ENCODE data around the gene FGD6. TPM values are rescaled to one million over a fixed set of nuclear protein-coding genes. Genes with fewer than 3 reads are reported as not detected.

Gene FGD6
- total RNA-seq, 1 donor from 2014 or later, result 5.7 TPM

DNA sequence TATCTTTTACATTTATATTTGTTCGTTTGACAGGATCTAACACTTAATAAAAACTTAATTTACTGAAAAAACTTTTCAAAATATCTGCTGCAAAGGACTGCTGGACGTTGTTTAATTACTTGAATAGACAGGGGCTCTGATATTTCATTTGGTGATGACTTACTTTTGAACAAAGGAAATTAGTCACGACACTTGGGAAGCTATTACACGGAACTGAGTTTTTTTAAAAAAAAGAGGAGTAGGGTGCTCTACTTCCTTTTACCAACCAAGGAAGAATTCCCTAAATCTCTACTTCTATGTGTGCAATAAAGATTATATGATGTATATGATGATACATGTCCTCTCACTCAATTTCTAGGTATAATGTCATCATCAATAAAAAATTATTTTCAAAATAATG lies 4.7 kb downstream of the FGD6 start:
- Histone ChIP-seq H3K9ac (ENCODE audit: low read depth in 1 of 3, low read length in 3 of 3) (no peak overlapping the region), H3K4me3 (ENCODE audit: low read length in 3 of 3) (no peak overlapping the region), H3K4me1 (ENCODE audit: control insufficient read depth in 3 of 3, insufficient read depth in 3 of 3, low read length in 3 of 3) (peaks cover 0 to 10% (median 6%) of the 10 kb centered on the region in 3 donors), H3K27ac (ENCODE audit: low read depth, low read length) (no peak overlapping the region), H3K27me3 (ENCODE audit: control insufficient read depth in 3 of 3, insufficient read depth in 3 of 3, low read length in 3 of 3) (no peaks in the 10 kb centered on the region), H3K36me3 (ENCODE audit: control insufficient read depth in 3 of 3, insufficient read depth in 3 of 3, low read length in 3 of 3) (no peaks in the 10 kb centered on the region), H3K9me3 (ENCODE audit: control insufficient read depth in 3 of 3, low read length in 3 of 3) (no peaks in the 10 kb centered on the region)

DNA sequence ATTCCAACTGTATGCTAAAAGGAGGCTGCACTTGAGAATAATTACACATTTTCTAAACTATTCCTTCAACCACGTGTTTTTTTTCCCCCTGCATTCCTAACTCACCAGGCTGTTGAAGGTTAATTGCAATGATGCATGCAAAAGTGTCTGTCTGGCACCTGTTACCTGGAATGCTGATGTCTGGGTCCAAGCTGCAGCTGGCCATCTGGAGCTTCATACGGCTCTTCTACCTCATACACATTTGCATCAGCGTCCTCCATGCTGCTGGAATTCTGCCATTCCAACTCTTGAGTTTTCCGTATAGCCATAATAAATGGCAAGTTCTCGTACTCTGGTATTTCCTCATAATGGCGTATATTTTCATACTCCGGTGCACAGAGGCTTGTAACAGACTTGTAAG lies 8.6 kb downstream of the FGD6 start:
- Histone ChIP-seq H3K27me3 (ENCODE audit: control insufficient read depth in 3 of 3, insufficient read depth in 3 of 3, low read length in 3 of 3) (no peaks in the 10 kb centered on the region), H3K4me1 (ENCODE audit: control insufficient read depth in 3 of 3, insufficient read depth in 3 of 3, low read length in 3 of 3) (peaks cover 3 to 13% (median 8%) of the 10 kb centered on the region in 3 donors), H3K4me3 (ENCODE audit: low read length in 3 of 3) (no peak overlapping the region), H3K27ac (ENCODE audit: low read depth, low read length) (no peak overlapping the region), H3K9ac (ENCODE audit: low read depth in 1 of 3, low read length in 3 of 3) (no peak overlapping the region), H3K9me3 (ENCODE audit: control insufficient read depth in 3 of 3, low read length in 3 of 3) (no peaks in the 10 kb centered on the region), H3K36me3 (ENCODE audit: control insufficient read depth in 3 of 3, insufficient read depth in 3 of 3, low read length in 3 of 3) (no peaks in the 10 kb centered on the region)

DNA sequence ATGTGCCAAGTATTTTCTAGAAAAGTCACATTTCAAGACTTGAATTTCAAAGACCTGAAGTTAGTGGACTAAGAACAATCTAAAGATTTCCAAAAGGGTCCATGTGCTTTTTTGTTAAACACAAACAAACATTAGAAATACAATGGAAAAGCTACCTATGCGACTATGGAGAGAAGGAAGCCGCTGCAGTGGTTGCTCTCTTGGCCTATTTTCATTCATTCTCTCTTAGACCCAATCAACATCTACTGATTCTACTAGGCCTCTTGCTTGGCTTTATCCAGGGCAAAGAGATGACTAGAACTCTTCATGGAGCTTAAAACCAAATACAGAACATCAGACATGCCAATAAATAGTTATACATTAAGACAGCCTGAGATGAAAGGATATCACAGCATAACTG lies 9.9 kb downstream of the FGD6 start:
- H3K4me3 ChIP-seq (ENCODE audit: low read length in 3 of 3), result no peak overlapping the region
- no peak overlapping the region for H3K9ac ChIP-seq (ENCODE audit: low read depth in 1 of 3, low read length in 3 of 3)
- H3K4me1 ChIP-seq (ENCODE audit: control insufficient read depth in 3 of 3, insufficient read depth in 3 of 3, low read length in 3 of 3), result peaks cover 3 to 16% (median 8%) of the 10 kb centered on the region in 3 donors
- no peaks in the 10 kb centered on the region for H3K36me3 ChIP-seq (ENCODE audit: control insufficient read depth in 3 of 3, insufficient read depth in 3 of 3, low read length in 3 of 3)
- no peak overlapping the region for H3K27ac ChIP-seq (ENCODE audit: low read depth, low read length)
- no peaks in the 10 kb centered on the region for H3K9me3 ChIP-seq (ENCODE audit: control insufficient read depth in 3 of 3, low read length in 3 of 3)
- H3K27me3 ChIP-seq (ENCODE audit: control insufficient read depth in 3 of 3, insufficient read depth in 3 of 3, low read length in 3 of 3), result no peaks in the 10 kb centered on the region

DNA sequence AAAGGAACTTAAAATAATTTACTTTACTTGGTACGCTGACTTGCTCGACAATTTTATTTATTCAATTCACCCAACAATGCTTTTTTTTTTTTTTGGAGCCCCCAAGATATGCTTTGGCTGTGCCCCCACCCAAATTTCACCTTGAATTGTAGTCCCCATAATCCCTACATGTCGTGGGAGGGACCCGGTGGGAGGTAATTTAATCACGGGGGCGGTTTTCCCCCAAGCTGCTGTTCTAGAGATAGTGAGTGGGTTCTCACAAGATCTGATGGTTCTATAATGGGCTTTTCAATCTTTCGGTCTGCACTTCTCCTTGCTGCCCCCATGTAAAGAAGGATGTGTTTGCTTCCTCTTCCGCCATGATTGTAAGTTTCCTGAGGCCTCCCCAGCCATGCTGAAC lies 10.4 kb downstream of the FGD6 start:
- no peak overlapping the region for H3K4me3 ChIP-seq (ENCODE audit: low read length in 3 of 3)
- peaks cover 3 to 16% (median 8%) of the 10 kb centered on the region in 3 donors for H3K4me1 ChIP-seq (ENCODE audit: control insufficient read depth in 3 of 3, insufficient read depth in 3 of 3, low read length in 3 of 3)
- H3K36me3 ChIP-seq (ENCODE audit: control insufficient read depth in 3 of 3, insufficient read depth in 3 of 3, low read length in 3 of 3), result no peaks in the 10 kb centered on the region
- no peak overlapping the region for H3K27ac ChIP-seq (ENCODE audit: low read depth, low read length)
- H3K27me3 ChIP-seq (ENCODE audit: control insufficient read depth in 3 of 3, insufficient read depth in 3 of 3, low read length in 3 of 3), result no peaks in the 10 kb centered on the region
- no peaks in the 10 kb centered on the region for H3K9me3 ChIP-seq (ENCODE audit: control insufficient read depth in 3 of 3, low read length in 3 of 3)
- no peak overlapping the region for H3K9ac ChIP-seq (ENCODE audit: low read depth in 1 of 3, low read length in 3 of 3)

DNA sequence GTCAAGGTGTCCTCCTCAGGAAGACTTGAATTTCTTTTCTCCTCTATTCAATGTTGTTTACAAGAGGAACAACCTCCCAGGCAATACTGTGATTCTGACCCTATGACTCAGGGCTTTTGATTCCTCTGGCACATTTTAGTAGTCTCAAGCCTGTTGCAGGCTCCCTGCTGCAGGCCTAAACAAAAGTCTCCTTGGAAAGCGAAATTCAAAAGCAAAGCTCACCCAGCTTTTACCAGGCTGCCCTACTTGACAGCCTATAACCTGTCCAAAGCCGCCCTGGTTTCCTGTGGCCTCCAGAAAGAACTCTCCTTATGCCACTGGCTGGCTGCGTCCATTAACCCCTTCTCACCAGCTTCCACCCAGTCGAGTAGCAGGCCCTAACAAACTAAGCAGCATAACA lies 11.6 kb downstream of the FGD6 start:
- peaks cover 3 to 16% (median 8%) of the 10 kb centered on the region in 3 donors for H3K4me1 ChIP-seq (ENCODE audit: control insufficient read depth in 3 of 3, insufficient read depth in 3 of 3, low read length in 3 of 3)
- H3K9ac ChIP-seq (ENCODE audit: low read depth in 1 of 3, low read length in 3 of 3), result peak overlapping the region in 1 of 3 donors; percentile 46
- H3K4me3 ChIP-seq (ENCODE audit: low read length in 3 of 3), result no peak overlapping the region
- no peaks in the 10 kb centered on the region for H3K36me3 ChIP-seq (ENCODE audit: control insufficient read depth in 3 of 3, insufficient read depth in 3 of 3, low read length in 3 of 3)
- H3K27ac ChIP-seq (ENCODE audit: low read depth, low read length), result peak overlapping the region; percentile 70
- no peaks in the 10 kb centered on the region for H3K27me3 ChIP-seq (ENCODE audit: control insufficient read depth in 3 of 3, insufficient read depth in 3 of 3, low read length in 3 of 3)
- no peaks in the 10 kb centered on the region for H3K9me3 ChIP-seq (ENCODE audit: control insufficient read depth in 3 of 3, low read length in 3 of 3)

DNA sequence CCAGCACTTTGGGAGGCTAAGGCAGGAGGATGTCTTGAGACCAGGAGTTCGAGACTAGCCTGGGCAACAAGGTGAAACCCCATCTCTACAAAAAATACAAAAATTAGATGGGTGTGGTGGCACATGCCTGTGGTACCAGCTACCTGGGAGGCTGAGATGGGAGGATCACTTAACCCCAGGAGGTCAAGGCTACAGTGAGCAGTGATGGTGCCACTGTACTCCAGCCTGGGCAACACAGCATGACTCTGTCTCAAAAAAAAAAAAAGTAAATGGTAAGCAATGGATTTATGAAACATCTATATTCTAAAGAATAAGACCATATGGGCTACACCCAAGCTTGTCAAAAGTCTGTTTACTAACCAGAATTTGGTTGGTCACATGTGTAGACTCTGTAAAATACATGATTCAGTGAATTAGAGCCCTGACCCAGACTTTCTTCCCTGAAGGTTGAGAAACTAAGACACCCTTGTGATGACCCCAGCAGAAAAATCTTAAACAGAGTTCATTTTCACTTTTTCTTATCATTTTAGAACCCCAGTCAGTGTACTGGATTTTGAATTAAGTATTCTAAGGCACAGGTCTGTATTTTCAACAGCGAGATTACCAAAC lies 12.1 kb downstream of the FGD6 start:
- Histone ChIP-seq H3K4me3 (ENCODE audit: low read length in 3 of 3) (no peak overlapping the region), H3K36me3 (ENCODE audit: control insufficient read depth in 3 of 3, insufficient read depth in 3 of 3, low read length in 3 of 3) (no peaks in the 10 kb centered on the region), H3K9ac (ENCODE audit: low read depth in 1 of 3, low read length in 3 of 3) (no peak overlapping the region), H3K4me1 (ENCODE audit: control insufficient read depth in 3 of 3, insufficient read depth in 3 of 3, low read length in 3 of 3) (peaks cover 3 to 16% (median 8%) of the 10 kb centered on the region in 3 donors), H3K9me3 (ENCODE audit: control insufficient read depth in 3 of 3, low read length in 3 of 3) (no peaks in the 10 kb centered on the region), H3K27me3 (ENCODE audit: control insufficient read depth in 3 of 3, insufficient read depth in 3 of 3, low read length in 3 of 3) (no peaks in the 10 kb centered on the region), H3K27ac (ENCODE audit: low read depth, low read length) (peak overlapping the region; percentile 70)

DNA sequence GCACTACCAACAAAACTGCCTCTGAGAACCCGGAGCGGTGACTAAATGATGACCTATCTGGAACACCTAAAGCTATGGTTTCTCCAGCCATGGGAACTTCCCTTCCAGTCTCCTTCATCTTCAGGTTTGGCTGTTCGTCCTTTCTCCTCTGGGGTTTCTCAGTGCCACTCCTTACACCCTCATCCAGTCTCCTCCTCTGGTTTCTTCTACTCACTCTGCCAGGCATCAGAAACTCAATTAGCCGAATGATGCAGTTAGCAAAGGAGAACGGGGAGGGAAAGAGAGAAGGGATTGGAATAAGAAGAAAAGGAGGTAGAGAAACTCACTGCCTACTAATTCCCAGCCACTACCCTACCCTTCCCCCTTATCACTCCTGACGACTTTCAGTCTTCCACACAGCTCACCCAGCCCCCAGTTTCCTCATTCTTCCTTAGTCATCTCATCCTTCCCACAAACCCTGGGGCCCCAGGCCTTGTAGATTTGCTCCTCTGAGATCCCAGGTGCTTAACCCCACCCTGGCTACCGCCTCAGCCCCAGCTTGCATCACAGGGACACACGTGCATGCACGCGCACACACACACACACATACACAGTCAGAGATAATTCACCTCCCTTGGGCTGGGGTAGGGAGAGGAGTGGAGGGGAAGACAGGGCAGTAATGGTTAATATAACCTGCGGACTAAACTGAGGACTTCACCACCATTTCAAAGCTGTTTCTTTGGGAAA lies 13.0 kb downstream of the FGD6 start:
- Histone ChIP-seq H3K27ac (ENCODE audit: low read depth, low read length) (peak overlapping the region; percentile 70), H3K9me3 (ENCODE audit: control insufficient read depth in 3 of 3, low read length in 3 of 3) (no peaks in the 10 kb centered on the region), H3K36me3 (ENCODE audit: control insufficient read depth in 3 of 3, insufficient read depth in 3 of 3, low read length in 3 of 3) (no peaks in the 10 kb centered on the region), H3K4me3 (ENCODE audit: low read length in 3 of 3) (no peak overlapping the region), H3K27me3 (ENCODE audit: control insufficient read depth in 3 of 3, insufficient read depth in 3 of 3, low read length in 3 of 3) (no peaks in the 10 kb centered on the region), H3K4me1 (ENCODE audit: control insufficient read depth in 3 of 3, insufficient read depth in 3 of 3, low read length in 3 of 3) (peaks cover 3 to 16% (median 8%) of the 10 kb centered on the region in 3 donors), H3K9ac (ENCODE audit: low read depth in 1 of 3, low read length in 3 of 3) (no peak overlapping the region)

DNA sequence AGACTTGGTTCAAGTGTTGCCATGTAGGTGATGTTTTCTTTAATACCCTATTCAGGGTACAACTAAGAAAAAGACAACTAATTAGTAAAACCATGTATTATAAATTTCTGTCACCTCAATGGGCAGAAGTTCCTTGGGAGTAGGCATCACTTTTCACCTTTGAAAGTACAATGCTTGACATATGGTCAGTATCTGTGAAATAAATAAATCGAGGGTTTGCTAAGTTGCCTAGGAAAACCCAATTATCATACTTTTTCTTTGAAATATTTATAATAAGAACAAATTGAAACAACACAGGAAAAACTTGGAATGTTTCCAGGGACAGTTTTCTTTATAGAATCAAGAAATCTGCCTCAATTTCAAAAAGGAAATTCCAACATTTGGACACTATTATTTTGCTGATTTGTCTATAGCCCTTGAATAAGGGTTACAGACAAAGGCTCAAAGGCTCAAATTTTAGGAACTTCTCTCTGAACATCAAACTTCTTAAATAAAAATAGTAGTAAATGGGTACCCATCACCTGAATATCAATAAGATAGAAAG lies 13.7 kb downstream of the FGD6 start:
- H3K36me3 ChIP-seq (ENCODE audit: control insufficient read depth in 3 of 3, insufficient read depth in 3 of 3, low read length in 3 of 3), result no peaks in the 10 kb centered on the region
- no peak overlapping the region for H3K9ac ChIP-seq (ENCODE audit: low read depth in 1 of 3, low read length in 3 of 3)
- no peak overlapping the region for H3K4me3 ChIP-seq (ENCODE audit: low read length in 3 of 3)
- H3K27me3 ChIP-seq (ENCODE audit: control insufficient read depth in 3 of 3, insufficient read depth in 3 of 3, low read length in 3 of 3), result no peaks in the 10 kb centered on the region
- H3K27ac ChIP-seq (ENCODE audit: low read depth, low read length), result peak overlapping the region; percentile 19
- peaks cover 3 to 16% (median 8%) of the 10 kb centered on the region in 3 donors for H3K4me1 ChIP-seq (ENCODE audit: control insufficient read depth in 3 of 3, insufficient read depth in 3 of 3, low read length in 3 of 3)
- no peaks in the 10 kb centered on the region for H3K9me3 ChIP-seq (ENCODE audit: control insufficient read depth in 3 of 3, low read length in 3 of 3)

DNA sequence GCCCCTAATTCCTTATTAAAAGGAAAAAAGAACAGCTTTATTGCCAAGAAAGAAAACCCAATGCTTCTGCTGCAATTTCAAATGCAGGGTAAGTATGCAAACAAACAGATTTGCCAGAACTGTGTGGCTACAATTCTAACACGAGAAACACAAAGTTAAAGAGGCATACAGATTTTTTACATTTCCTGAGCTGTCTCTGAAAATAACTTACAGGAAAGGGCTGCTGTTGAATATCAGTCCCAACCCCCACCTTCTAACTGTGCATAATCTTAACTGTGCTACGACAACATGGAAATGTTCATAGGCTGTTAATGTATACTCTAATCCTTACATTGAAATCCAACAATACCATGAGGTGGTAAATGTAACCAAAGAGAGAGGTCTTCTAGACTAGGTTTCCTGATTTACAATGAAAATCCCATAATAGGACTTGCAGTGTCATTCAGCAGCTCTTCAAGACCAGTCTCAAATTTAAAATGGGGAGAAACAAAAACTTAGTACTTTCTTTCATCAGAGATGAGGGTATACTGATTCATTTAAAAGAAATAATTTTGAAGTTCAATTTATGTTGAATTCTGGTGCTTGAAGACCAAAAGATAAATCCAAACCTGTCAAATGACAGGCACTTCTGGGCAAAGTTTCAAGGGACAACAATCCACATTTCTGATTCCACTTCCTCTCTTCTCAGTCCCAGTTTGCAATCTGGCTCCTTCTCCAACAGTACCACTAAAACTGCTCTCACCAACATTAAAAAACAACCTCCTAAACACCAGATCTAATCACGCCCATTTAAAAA lies 14.4 kb downstream of the FGD6 start:
- Histone ChIP-seq H3K36me3 (ENCODE audit: control insufficient read depth in 3 of 3, insufficient read depth in 3 of 3, low read length in 3 of 3) (no peaks in the 10 kb centered on the region), H3K4me3 (ENCODE audit: low read length in 3 of 3) (no peak overlapping the region), H3K4me1 (ENCODE audit: control insufficient read depth in 3 of 3, insufficient read depth in 3 of 3, low read length in 3 of 3) (peaks cover 3 to 16% (median 8%) of the 10 kb centered on the region in 3 donors), H3K9me3 (ENCODE audit: control insufficient read depth in 3 of 3, low read length in 3 of 3) (no peaks in the 10 kb centered on the region), H3K27ac (ENCODE audit: low read depth, low read length) (peak overlapping the region; percentile 19), H3K9ac (ENCODE audit: low read depth in 1 of 3, low read length in 3 of 3) (no peak overlapping the region), H3K27me3 (ENCODE audit: control insufficient read depth in 3 of 3, insufficient read depth in 3 of 3, low read length in 3 of 3) (no peaks in the 10 kb centered on the region)

All from skeletal muscle tissue (tissue), 4 donors.